ENCODE measurements around the gene C17orf114.

GRCh38 chr17:4806456-4806776 lies 4.3 kb upstream of the C17orf114 start:
- no peak for TF ChIP-seq EZH2 (IDR thresholded peaks at IDR 0.05; ENCODE audit: borderline replicate concordance, low read depth, low read length, poor library complexity, severe bottlenecking)
- TF ChIP-seq, protein P1, sequence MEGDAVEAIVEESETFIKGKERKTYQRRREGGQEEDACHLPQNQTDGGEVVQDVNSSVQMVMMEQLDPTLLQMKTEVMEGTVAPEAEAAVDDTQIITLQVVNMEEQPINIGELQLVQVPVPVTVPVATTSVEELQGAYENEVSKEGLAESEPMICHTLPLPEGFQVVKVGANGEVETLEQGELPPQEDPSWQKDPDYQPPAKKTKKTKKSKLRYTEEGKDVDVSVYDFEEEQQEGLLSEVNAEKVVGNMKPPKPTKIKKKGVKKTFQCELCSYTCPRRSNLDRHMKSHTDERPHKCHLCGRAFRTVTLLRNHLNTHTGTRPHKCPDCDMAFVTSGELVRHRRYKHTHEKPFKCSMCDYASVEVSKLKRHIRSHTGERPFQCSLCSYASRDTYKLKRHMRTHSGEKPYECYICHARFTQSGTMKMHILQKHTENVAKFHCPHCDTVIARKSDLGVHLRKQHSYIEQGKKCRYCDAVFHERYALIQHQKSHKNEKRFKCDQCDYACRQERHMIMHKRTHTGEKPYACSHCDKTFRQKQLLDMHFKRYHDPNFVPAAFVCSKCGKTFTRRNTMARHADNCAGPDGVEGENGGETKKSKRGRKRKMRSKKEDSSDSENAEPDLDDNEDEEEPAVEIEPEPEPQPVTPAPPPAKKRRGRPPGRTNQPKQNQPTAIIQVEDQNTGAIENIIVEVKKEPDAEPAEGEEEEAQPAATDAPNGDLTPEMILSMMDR (conservative IDR thresholded peaks at IDR 0.05; ENCODE audit: low read depth, low read length), result no peak

All from A673 (cell line).